ENCODE results near the gene ATP8A2.

The ATP8A2 gene

DNA sequence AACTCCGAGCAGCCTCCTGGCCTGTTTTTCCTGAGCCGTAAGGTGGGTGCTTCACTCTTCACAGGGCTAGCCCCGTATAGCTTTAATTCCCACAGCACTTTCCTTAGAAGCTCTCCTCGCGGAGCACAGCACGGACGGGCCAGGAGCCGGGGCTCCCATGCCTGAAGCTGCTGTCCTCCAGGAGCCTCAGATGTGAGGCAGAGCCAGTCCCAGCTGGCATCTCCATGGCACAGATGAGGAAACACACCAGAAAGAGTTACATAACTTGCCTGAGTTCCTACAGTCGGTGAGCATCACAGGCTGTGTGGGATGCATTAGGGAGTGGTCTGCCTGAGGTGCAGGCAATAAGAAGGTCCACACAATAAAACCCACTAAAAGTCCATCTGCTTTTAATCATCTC, 118.5 kb downstream of the ATP8A2 start:
- in situ Hi-C loops (cut with HindIII; ENCODE audit: low sequenced_read_pairs) = no loop called here
- TF ChIP-seq, protein P1, sequence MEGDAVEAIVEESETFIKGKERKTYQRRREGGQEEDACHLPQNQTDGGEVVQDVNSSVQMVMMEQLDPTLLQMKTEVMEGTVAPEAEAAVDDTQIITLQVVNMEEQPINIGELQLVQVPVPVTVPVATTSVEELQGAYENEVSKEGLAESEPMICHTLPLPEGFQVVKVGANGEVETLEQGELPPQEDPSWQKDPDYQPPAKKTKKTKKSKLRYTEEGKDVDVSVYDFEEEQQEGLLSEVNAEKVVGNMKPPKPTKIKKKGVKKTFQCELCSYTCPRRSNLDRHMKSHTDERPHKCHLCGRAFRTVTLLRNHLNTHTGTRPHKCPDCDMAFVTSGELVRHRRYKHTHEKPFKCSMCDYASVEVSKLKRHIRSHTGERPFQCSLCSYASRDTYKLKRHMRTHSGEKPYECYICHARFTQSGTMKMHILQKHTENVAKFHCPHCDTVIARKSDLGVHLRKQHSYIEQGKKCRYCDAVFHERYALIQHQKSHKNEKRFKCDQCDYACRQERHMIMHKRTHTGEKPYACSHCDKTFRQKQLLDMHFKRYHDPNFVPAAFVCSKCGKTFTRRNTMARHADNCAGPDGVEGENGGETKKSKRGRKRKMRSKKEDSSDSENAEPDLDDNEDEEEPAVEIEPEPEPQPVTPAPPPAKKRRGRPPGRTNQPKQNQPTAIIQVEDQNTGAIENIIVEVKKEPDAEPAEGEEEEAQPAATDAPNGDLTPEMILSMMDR (IDR thresholded peaks at IDR 0.05; ENCODE audit: low read depth, low read length) = no peak
- H3K4me3 ChIP-seq (ENCODE audit: low read depth, low read length) = no peak overlapping the region
- DNase-seq (ENCODE audit: low read depth, low spot score) = no peak

DNA sequence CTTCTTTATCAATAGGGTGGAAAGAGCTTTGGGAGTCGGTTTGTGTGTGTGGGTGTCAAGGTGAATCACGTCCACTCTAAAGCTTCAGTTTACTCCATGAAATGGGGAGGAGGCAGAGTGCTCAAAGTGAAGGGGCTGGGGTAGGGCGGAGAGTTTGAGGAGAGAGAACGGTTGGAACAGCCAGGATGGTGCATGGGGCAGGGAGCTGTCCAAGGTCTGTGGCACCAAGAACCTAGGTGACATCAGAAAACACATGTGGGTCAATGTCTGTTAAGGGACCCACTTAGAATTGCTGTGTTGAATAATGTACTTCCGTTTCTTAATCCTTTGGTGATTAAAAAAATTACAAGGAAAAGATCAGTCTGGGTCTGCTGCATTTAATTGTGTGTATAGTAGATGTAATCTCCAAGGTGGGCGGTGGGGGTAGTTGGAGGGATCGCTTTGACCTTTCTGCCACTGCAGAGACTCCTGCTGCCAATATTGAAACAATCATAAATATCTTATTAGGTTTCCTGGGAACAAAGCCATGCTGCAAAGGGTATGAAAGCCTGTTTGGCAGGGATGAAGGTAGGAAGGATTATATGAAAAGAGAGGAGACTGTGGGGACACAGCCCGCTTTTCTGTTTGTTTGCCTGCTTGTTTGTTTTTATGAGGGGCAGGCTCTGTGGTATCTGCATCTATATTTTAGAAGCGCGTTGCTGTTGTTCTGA, 122.3 kb downstream of the ATP8A2 start:
- in situ Hi-C loops (cut with HindIII; ENCODE audit: low sequenced_read_pairs) = no loop called here
- TF ChIP-seq, protein P1 (IDR thresholded peaks at IDR 0.05; ENCODE audit: low read depth, low read length) = no peak
- H3K4me3 ChIP-seq (ENCODE audit: low read depth, low read length) = no peak overlapping the region

DNA sequence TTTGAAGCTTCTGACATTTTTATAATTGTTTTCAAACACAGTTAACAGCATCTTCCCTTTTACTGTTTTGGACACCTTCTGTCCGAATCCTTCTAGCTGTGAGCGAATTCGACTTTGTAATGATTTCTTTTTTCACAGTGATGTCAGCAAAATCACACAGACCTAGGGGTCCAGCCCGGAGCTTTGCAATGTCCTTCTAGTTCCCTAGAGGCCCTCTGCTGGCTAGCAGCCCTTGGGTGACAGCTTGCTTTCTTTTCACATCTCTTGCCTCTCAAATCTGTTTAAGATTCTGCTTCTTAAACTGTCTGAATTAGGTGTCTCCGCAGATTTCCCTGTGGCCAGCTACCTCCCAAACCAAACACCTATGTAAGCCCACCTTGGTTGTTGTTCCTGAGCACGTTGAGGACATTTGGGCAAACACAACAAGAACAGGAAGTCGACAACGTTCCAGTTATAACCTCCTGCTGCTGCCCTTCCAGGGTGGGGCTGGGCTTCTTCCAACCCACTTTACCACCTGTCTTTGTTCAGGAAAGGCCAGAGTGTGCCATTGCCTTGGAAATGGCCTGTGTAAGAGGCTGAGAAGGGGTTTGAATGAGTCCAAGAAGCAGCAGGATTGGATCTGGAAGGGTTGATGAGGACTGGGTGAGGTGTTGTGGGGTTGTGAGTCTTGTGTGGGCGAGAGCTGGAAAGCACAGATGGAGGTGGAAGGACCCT, 123.1 kb downstream of the ATP8A2 start:
- TF ChIP-seq, protein P1 (IDR thresholded peaks at IDR 0.05; ENCODE audit: low read depth, low read length) = no peak
- H3K4me3 ChIP-seq (ENCODE audit: low read depth, low read length) = no peak overlapping the region
- DNase-seq (ENCODE audit: low read depth, low spot score) = no peak
- in situ Hi-C loops (cut with HindIII; ENCODE audit: low sequenced_read_pairs) = no loop called here

More for the DNA sequence above, 122.3 kb downstream of the ATP8A2 start:
- no peak for DNase-seq (ENCODE audit: low read depth, low spot score)

DNA sequence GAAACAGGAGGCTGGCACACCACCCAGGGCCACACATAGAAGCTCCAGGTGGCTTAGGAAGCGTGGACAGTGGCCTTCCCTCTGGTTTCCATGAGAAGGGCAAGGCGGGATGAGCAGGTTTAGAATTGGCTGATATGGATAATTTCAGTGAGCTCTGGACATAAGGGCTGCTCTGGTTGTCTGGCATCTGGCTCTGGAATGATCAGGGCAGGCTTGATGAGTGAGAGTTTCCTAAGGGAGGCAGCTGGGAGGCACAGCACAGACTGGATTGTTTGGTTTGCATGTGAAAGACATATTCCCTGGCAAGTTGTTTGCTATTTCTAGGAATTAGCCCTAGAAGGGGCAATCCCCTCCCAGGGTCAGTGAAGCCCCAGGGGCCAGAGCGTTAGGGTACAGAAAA, 129.5 kb downstream of the ATP8A2 start:
- H3K4me3 ChIP-seq (ENCODE audit: low read depth, low read length) = no peak overlapping the region
- in situ Hi-C loops (cut with HindIII; ENCODE audit: low sequenced_read_pairs) = no loop called here
- TF ChIP-seq, protein P1 (IDR thresholded peaks at IDR 0.05; ENCODE audit: low read depth, low read length) = no peak
- no peak for DNase-seq (ENCODE audit: low read depth, low spot score)

DNA sequence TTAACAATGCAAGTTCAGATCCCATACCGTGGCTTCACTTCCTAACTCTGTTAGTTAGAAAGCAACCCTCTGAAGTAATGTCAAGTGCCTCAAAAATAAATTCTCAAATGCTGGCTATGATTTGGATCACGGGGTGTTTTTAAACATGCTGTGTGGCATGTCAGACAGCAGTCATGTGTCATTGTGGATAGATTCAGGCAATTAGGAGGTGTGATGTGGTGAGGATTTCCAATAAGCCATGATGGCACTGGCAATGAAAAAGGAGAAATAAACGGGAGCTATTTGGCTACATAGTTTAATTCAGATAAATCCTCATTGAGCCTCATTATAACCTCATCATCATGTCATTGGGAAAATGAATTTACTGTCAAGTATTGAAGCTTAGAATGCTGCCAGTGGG, 130.3 kb downstream of the ATP8A2 start:
- in situ Hi-C loops (cut with HindIII; ENCODE audit: low sequenced_read_pairs) = no loop called here
- no peak for DNase-seq (ENCODE audit: low read depth, low spot score)
- TF ChIP-seq, protein P1 (IDR thresholded peaks at IDR 0.05; ENCODE audit: low read depth, low read length) = no peak
- H3K4me3 ChIP-seq (ENCODE audit: low read depth, low read length) = no peak overlapping the region

DNA sequence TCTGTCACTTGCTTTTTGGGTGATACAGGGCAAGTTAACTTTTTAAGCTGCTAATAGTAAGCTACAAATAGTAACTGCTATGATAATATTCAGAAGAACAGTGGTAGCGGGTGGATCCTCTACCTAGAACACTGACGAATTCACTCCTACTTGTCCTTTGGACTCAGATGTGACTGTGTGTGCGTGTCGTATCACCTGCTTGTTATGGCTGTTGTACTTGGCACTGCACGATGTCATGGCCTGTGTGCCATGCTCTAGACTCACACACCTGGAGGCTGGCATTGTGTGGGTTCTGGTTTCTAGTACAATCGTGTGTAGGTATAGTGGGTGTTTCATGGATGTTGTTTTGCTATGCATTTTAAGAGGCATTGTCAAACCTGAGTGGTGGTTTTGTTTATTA, 130.8 kb downstream of the ATP8A2 start:
- H3K4me3 ChIP-seq (ENCODE audit: low read depth, low read length) = no peak overlapping the region
- DNase-seq (ENCODE audit: low read depth, low spot score) = no peak
- in situ Hi-C loops (cut with HindIII; ENCODE audit: low sequenced_read_pairs) = no loop called here
- TF ChIP-seq, protein P1 (IDR thresholded peaks at IDR 0.05; ENCODE audit: low read depth, low read length) = no peak
